ENCODE measurements around the gene TMEM139.

The TMEM139 gene
- long read RNA-seq, partial matches to known transcripts = 0 of 2 reads
- long read RNA-seq, other reads (novel, unspliced or antisense) = 2 of 2 reads

DNA sequence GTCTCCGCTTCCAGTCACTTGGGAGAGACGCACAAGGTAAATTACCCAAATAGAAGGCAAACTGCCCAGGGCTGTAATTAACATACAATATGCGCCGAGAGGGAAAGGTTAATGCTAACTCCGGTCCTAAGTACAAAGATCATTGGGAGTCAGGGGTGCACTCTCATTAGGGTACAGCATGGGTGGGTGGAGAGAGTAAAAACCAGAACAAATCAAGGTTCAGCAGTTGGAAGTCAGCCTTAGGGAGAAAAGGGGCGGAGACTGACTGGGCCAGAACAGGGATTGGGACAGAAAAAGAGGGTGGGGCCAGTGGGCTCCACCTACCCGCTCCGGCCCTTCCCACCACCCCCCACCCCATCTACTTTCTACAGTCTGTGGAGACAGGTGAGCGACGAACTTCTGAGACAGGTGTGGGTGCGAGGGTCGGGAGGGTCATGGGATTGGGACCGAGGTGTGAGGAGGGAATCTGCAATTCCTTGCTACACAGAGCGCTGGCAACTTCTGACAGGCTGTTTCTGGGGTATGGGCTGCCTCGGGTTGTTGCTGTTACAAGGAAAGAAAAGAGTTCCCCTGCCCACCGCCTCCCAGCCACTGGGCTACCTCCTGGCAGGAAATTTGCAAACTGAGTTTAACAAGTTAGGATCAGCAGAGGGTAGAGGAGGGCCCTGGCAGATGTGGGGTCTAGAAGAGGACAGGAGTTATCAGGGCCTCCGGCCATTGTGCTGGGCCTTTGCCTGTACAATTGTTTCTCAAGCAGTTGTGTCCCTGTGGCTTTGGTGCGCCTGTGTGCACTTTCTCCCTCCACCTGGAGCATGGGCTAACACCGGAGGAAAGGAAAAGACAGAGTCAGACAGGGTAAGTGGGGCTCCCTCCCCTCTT, at the start of gene TMEM139:
Gene TMEM139, plus strand, starts transcription at position 368 of the 879 bp plus-strand sequence. CDS start 1,000 bp downstream, outside the sequence.
- no peak within 1 kb of the TSS for H3K27ac ChIP-seq (replicated peaks)
- no peaks in the 10 kb centered on the region for H3K27me3 ChIP-seq (ENCODE audit: insufficient read depth, poor library complexity, severe bottlenecking)
- no peak for DNase-seq (ENCODE audit: low read depth in 1 of 2, low spot score in 1 of 2)
- TF ChIP-seq, protein P1, sequence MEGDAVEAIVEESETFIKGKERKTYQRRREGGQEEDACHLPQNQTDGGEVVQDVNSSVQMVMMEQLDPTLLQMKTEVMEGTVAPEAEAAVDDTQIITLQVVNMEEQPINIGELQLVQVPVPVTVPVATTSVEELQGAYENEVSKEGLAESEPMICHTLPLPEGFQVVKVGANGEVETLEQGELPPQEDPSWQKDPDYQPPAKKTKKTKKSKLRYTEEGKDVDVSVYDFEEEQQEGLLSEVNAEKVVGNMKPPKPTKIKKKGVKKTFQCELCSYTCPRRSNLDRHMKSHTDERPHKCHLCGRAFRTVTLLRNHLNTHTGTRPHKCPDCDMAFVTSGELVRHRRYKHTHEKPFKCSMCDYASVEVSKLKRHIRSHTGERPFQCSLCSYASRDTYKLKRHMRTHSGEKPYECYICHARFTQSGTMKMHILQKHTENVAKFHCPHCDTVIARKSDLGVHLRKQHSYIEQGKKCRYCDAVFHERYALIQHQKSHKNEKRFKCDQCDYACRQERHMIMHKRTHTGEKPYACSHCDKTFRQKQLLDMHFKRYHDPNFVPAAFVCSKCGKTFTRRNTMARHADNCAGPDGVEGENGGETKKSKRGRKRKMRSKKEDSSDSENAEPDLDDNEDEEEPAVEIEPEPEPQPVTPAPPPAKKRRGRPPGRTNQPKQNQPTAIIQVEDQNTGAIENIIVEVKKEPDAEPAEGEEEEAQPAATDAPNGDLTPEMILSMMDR (IDR thresholded peaks at IDR 0.05; ENCODE audit: insufficient read depth, low read length) = no peak
- TF ChIP-seq POLR2AphosphoS5 (IDR thresholded peaks at IDR 0.05; ENCODE audit: low read depth) = no peak
- TF ChIP-seq, protein P2, sequence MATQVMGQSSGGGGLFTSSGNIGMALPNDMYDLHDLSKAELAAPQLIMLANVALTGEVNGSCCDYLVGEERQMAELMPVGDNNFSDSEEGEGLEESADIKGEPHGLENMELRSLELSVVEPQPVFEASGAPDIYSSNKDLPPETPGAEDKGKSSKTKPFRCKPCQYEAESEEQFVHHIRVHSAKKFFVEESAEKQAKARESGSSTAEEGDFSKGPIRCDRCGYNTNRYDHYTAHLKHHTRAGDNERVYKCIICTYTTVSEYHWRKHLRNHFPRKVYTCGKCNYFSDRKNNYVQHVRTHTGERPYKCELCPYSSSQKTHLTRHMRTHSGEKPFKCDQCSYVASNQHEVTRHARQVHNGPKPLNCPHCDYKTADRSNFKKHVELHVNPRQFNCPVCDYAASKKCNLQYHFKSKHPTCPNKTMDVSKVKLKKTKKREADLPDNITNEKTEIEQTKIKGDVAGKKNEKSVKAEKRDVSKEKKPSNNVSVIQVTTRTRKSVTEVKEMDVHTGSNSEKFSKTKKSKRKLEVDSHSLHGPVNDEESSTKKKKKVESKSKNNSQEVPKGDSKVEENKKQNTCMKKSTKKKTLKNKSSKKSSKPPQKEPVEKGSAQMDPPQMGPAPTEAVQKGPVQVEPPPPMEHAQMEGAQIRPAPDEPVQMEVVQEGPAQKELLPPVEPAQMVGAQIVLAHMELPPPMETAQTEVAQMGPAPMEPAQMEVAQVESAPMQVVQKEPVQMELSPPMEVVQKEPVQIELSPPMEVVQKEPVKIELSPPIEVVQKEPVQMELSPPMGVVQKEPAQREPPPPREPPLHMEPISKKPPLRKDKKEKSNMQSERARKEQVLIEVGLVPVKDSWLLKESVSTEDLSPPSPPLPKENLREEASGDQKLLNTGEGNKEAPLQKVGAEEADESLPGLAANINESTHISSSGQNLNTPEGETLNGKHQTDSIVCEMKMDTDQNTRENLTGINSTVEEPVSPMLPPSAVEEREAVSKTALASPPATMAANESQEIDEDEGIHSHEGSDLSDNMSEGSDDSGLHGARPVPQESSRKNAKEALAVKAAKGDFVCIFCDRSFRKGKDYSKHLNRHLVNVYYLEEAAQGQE (IDR thresholded peaks at IDR 0.05; ENCODE audit: insufficient replicate concordance, low read depth) = no peak
- no peak for TF ChIP-seq SPI1 (IDR thresholded peaks at IDR 0.05; ENCODE audit: borderline replicate concordance, low read depth)
- TF ChIP-seq GABPA (IDR thresholded peaks at IDR 0.05; ENCODE audit: low read depth) = no peak
- no peak within 1 kb of the TSS for H3K4me3 ChIP-seq (replicated peaks; ENCODE audit: insufficient read depth, low read length)

DNA sequence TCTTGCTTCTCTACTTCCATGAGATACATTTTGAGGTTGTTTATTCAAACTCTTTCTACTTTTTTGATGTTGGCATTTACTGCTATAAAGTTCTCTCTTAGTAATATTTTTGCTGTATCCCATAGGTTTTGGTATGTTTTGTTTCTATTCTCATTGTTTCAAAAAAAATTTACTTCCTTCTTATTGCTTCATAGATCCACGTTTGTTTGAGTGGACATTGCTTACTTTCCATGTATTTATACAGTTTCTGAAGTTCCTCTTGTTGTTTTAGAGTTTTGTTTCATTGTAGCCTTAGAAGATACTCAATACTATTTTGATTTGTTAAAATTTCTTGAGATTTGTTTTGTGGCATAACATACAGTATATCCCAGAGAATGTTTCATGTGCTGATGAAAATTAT, 49.2 kb upstream of the TMEM139 start:
- DNase-seq (ENCODE audit: low read depth in 1 of 2, low spot score in 1 of 2) = no peak
- TF ChIP-seq, protein P2 (IDR thresholded peaks at IDR 0.05; ENCODE audit: insufficient replicate concordance, low read depth) = no peak
- TF ChIP-seq, protein P1 (IDR thresholded peaks at IDR 0.05; ENCODE audit: insufficient read depth, low read length) = no peak
- TF ChIP-seq SPI1 (IDR thresholded peaks at IDR 0.05; ENCODE audit: borderline replicate concordance, low read depth) = no peak
- TF ChIP-seq GABPA (IDR thresholded peaks at IDR 0.05; ENCODE audit: low read depth) = no peak
- Histone ChIP-seq H3K27me3 (ENCODE audit: insufficient read depth, poor library complexity, severe bottlenecking) (no peaks in the 10 kb centered on the region), H3K27ac (replicated peaks) (no peak overlapping the region), H3K4me3 (replicated peaks; ENCODE audit: insufficient read depth, low read length) (no peak overlapping the region)

DNA sequence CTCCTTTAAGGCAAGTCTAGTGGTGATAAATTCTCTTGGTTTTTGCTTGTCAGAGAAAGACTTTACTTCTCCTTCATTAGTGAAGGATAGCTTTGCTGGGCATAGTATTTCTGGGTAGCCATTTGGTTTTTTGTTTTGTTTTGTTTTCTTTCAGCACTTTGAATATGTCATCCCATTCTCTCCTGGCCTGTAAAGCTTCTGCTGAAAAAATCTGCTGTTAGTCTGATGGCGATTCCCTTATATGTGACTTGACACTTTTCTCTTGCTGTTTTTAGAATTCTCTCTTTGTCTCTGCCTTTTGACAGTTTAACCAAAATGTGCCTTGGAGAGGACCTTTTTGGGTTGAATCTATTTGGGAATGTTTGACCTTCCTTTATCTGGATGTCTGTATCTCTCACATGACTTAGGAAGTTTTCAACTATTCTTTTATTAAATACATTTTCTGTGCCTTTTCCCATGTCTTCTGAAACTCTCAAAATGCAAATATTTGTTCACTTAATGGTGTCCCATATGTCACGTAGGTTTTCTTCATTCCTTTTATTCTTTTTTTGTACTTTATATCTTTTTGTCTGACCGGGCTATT, 48.3 kb upstream of the TMEM139 start:
- TF ChIP-seq, protein P2 (IDR thresholded peaks at IDR 0.05; ENCODE audit: insufficient replicate concordance, low read depth) = no peak
- TF ChIP-seq SPI1 (IDR thresholded peaks at IDR 0.05; ENCODE audit: borderline replicate concordance, low read depth) (no peak), GABPA (IDR thresholded peaks at IDR 0.05; ENCODE audit: low read depth) (no peak), POLR2AphosphoS5 (IDR thresholded peaks at IDR 0.05; ENCODE audit: low read depth) (no peak)
- TF ChIP-seq, protein P1 (IDR thresholded peaks at IDR 0.05; ENCODE audit: insufficient read depth, low read length) = no peak

More for the DNA sequence above, 48.3 kb upstream of the TMEM139 start:
- Histone ChIP-seq H3K4me3 (replicated peaks; ENCODE audit: insufficient read depth, low read length) (no peak overlapping the region), H3K27ac (replicated peaks) (no peak overlapping the region), H3K27me3 (ENCODE audit: insufficient read depth, poor library complexity, severe bottlenecking) (no peaks in the 10 kb centered on the region)
- no peak for DNase-seq (ENCODE audit: low read depth in 1 of 2, low spot score in 1 of 2)

Data from HL-60 (cell line).